ENCODE data around the gene APC. TPM values are rescaled to one million over a fixed set of nuclear protein-coding genes. Genes with fewer than 3 reads are reported as not detected.

The APC gene
- total and polyA plus RNA-seq, 4 donors = 4.1 to 103 (median 23.1) TPM

DNA sequence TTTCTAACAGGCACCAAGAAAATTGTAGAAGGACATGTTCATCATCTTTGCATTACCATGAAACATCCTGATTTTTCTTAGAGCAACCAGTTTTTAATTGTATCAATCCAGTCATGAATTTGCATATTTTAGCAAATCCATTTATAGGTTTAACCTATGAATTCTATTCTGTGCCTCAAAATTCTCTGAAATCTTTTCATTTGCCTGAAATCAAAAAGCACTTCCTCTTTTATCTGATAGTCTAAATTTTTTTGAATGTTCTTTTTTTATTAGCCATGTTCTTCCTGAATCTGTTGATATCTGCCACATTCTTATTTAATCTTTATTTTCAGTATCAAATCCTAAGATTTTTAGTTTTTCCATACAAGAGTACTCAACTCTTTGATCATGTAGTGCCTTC, 86.5 kb downstream of the APC start:
- ATAC-seq (ENCODE audit: insufficient read depth, low FRiP score) (no peak), DNase-seq (no peak)
- Histone ChIP-seq H3K4me3 (no peak overlapping the region), H3K27ac (ENCODE audit: low read depth in 1 of 2, low read length in 1 of 2) (no peak overlapping the region), H3K9ac (ENCODE audit: insufficient read depth in 1 of 2, low read length in 2 of 2) (no peak overlapping the region), H3K36me3 (ENCODE audit: control insufficient read depth in 4 of 4, insufficient read depth in 4 of 4, low read length in 4 of 4) (peaks cover 12 to 32% (median 25%) of the 10 kb centered on the region in 4 donors), H3K27me3 (ENCODE audit: control insufficient read depth in 3 of 3, insufficient read depth in 3 of 3, low read length in 2 of 3) (no peaks in the 10 kb centered on the region), H3K4me1 (ENCODE audit: control insufficient read depth in 5 of 5, insufficient read depth in 5 of 5, low read length in 5 of 5) (no peaks in the 10 kb centered on the region), H3K9me3 (ENCODE audit: control insufficient read depth in 4 of 4, insufficient read depth in 3 of 4, low read length in 3 of 4) (no peaks in the 10 kb centered on the region)
- TF ChIP-seq, protein P1, sequence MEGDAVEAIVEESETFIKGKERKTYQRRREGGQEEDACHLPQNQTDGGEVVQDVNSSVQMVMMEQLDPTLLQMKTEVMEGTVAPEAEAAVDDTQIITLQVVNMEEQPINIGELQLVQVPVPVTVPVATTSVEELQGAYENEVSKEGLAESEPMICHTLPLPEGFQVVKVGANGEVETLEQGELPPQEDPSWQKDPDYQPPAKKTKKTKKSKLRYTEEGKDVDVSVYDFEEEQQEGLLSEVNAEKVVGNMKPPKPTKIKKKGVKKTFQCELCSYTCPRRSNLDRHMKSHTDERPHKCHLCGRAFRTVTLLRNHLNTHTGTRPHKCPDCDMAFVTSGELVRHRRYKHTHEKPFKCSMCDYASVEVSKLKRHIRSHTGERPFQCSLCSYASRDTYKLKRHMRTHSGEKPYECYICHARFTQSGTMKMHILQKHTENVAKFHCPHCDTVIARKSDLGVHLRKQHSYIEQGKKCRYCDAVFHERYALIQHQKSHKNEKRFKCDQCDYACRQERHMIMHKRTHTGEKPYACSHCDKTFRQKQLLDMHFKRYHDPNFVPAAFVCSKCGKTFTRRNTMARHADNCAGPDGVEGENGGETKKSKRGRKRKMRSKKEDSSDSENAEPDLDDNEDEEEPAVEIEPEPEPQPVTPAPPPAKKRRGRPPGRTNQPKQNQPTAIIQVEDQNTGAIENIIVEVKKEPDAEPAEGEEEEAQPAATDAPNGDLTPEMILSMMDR (IDR thresholded peaks at IDR 0.05; ENCODE audit: control extremely low read depth, extremely low read depth) = no peak

DNA sequence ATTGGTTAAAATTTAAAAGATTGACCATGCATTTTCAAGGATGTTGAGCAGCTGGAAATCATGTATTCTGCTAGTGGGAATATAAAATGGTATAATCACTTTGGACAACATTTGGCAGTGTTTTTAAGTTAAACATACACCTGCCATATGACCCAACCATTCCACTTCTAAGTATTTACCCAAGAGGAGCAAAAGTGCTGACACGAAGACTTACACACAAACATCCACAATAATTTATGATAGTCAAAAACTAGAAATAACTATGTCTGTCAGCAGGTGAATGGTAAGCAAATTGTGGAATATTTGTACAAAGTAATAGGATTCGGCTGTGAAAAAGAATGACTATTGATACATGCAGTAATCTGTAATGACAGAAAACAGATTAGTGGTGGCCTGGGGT, 92.7 kb downstream of the APC start:
- TF ChIP-seq, protein P1 (IDR thresholded peaks at IDR 0.05; ENCODE audit: control extremely low read depth, extremely low read depth) = no peak
- no peaks in the 10 kb centered on the region for H3K9me3 ChIP-seq (ENCODE audit: control insufficient read depth in 4 of 4, insufficient read depth in 3 of 4, low read length in 3 of 4)
- no peaks in the 10 kb centered on the region for H3K27me3 ChIP-seq (ENCODE audit: control insufficient read depth in 3 of 3, insufficient read depth in 3 of 3, low read length in 2 of 3)
- H3K4me3 ChIP-seq = no peak overlapping the region
- H3K27ac ChIP-seq (ENCODE audit: low read depth in 1 of 2, low read length in 1 of 2) = no peak overlapping the region
- H3K36me3 ChIP-seq (ENCODE audit: control insufficient read depth in 4 of 4, insufficient read depth in 4 of 4, low read length in 4 of 4) = peaks cover 11 to 26% (median 12%) of the 10 kb centered on the region in 4 donors
- H3K4me1 ChIP-seq (ENCODE audit: control insufficient read depth in 5 of 5, insufficient read depth in 5 of 5, low read length in 5 of 5) = no peaks in the 10 kb centered on the region
- 91 to 95% methylated on average over 2 of the region's 2 CpGs for WGBS, 2 donors
- ATAC-seq (ENCODE audit: insufficient read depth, low FRiP score) (no peak), DNase-seq (no peak)
- no peak overlapping the region for H3K9ac ChIP-seq (ENCODE audit: insufficient read depth in 1 of 2, low read length in 2 of 2)

DNA sequence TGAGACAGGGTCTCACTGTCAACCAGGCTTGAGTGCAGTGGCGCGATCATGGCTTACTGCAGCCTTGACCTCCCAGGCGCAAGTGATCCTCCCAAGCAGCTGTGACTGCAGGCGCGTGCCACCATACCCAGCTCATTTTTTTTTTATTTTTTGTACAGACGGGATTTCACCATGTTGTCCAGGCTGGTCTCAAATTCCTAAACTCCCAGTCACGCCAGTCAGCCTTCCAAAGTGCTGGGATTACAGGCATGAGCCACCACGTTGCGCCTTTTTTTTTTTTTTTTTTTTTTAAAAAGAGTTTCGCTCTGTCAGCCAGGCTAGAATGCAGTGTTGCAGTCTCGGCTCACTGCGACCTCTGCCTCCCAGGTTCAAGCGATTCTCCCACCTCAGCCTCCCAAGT, 96.3 kb downstream of the APC start:
- 96 to 99% methylated on average over 13 of the region's 13 CpGs for WGBS, 2 donors
- no peak overlapping the region for H3K27ac ChIP-seq (ENCODE audit: low read depth in 1 of 2, low read length in 1 of 2)

More for the DNA sequence above, 96.3 kb downstream of the APC start:
- H3K4me1 ChIP-seq (ENCODE audit: control insufficient read depth in 5 of 5, insufficient read depth in 5 of 5, low read length in 5 of 5) = no peaks in the 10 kb centered on the region
- H3K9ac ChIP-seq (ENCODE audit: insufficient read depth in 1 of 2, low read length in 2 of 2) = no peak overlapping the region
- no peaks in the 10 kb centered on the region for H3K27me3 ChIP-seq (ENCODE audit: control insufficient read depth in 3 of 3, insufficient read depth in 3 of 3, low read length in 2 of 3)
- H3K9me3 ChIP-seq (ENCODE audit: control insufficient read depth in 4 of 4, insufficient read depth in 3 of 4, low read length in 3 of 4) = no peaks in the 10 kb centered on the region
- DNase-seq = no peak
- TF ChIP-seq, protein P1 (IDR thresholded peaks at IDR 0.05; ENCODE audit: control extremely low read depth, extremely low read depth) = no peak
- H3K36me3 ChIP-seq (ENCODE audit: control insufficient read depth in 4 of 4, insufficient read depth in 4 of 4, low read length in 4 of 4) = peaks cover 14 to 38% (median 20%) of the 10 kb centered on the region in 4 donors
- H3K4me3 ChIP-seq = no peak overlapping the region
- no peak for ATAC-seq (ENCODE audit: insufficient read depth, low FRiP score)

Measured in lung (tissue), 12 donors.